HG02588 (cell line): ENCODE data around the gene SLC4A8.
"Not testable (repeated sequence)": the region's sequence is repeated elsewhere in the genome, so short reads cannot be mapped to it uniquely, and the experiment has no call there.

Source experiments
- ATAC-seq: cut with Tn5 transposase; IDR thresholded peaks from one replicate; pipeline ENCODE4 v1.9.1; 2021; ENCODE audit warnings: mild to moderate bottlenecking, moderate library complexity; ENCODE audit not compliant: unreplicated experiment

The SLC4A8 gene

GRCh38 chr12:51471111-51471864 lies 46.7 kb downstream of the SLC4A8 start:
- ATAC-seq = no peak

GRCh38 chr12:51472984-51473383 lies 48.4 kb downstream of the SLC4A8 start:
- ATAC-seq = no peak

GRCh38 chr12:51473947-51474346 lies 49.3 kb downstream of the SLC4A8 start:
- no peak for ATAC-seq

- no peak for ATAC-seq
Measured at GRCh38 chr12:51475543-51475942, 50.9 kb downstream of the SLC4A8 start.

GRCh38 chr12:51480978-51481377 lies 56.3 kb downstream of the SLC4A8 start:
- ATAC-seq = no peak

- no peak for ATAC-seq
Measured at GRCh38 chr12:51482929-51483697, 58.5 kb downstream of the SLC4A8 start.

- no peak for ATAC-seq
Measured at GRCh38 chr12:51484119-51484518, 59.5 kb downstream of the SLC4A8 start.

GRCh38 chr12:51488281-51488680 lies 63.6 kb downstream of the SLC4A8 start:
- no peak for ATAC-seq

GRCh38 chr12:51493281-51493680 lies 68.7 kb downstream of the SLC4A8 start:
- ATAC-seq = no peak

GRCh38 chr12:51496895-51497294 lies 72.3 kb downstream of the SLC4A8 start:
- ATAC-seq = no peak

- no peak for ATAC-seq
Measured at GRCh38 chr12:51504851-51505250, 80.2 kb downstream of the SLC4A8 start.

- ATAC-seq = no peak
Measured at GRCh38 chr12:51505360-51506105, 80.9 kb downstream of the SLC4A8 start.

- no peak for ATAC-seq
Measured at GRCh38 chr12:51507178-51507577, 82.5 kb downstream of the SLC4A8 start.

GRCh38 chr12:51508285-51508684 lies 83.7 kb downstream of the SLC4A8 start:
- ATAC-seq = no peak

GRCh38 chr12:51511546-51512260 lies 87.1 kb downstream of the SLC4A8 start:
- no peak for ATAC-seq

GRCh38 chr12:51512438-51512837 lies 87.8 kb downstream of the SLC4A8 start:
- ATAC-seq = no peak

GRCh38 chr12:51515037-51515436 lies 90.4 kb downstream of the SLC4A8 start:
- not testable (repeated sequence) for ATAC-seq

GRCh38 chr12:51517316-51517715 lies 92.7 kb downstream of the SLC4A8 start:
- ATAC-seq = no peak

- ATAC-seq = no peak
Measured at GRCh38 chr12:51517800-51518199, 93.2 kb downstream of the SLC4A8 start.

GRCh38 chr12:51519755-51520154 lies 95.1 kb downstream of the SLC4A8 start:
- ATAC-seq = peak; percentile 57
